K562 (cell line): ENCODE data around the gene MAD1L1. TPM values are rescaled to one million over a fixed set of nuclear protein-coding genes. Genes with fewer than 3 reads are reported as not detected.

Experiments
- ATAC-seq: fragments of 200-7000 bp; cut with Tn5 transposase; 3 replicates; pipeline ENCODE4 v1.9.1; 2020; ENCODE audit warnings: moderate library complexity
- BruUV-seq: library from RNA; stranded (reverse); fragments of 400-500 nt; replicated peaks from 2 replicates; lab custom pipeline; 2021; lab: Mats Ljungman, UMichigan
- CTCF ChIA-PET: fragments of 300-600 bp; formaldehyde crosslinking; extraction: SDS; loops from one replicate; lab custom pipeline; 2021; ENCODE audit warnings: low intra/inter-chr PET ratio; lab: Yijun Ruan, JAX
- POLR2A ChIA-PET: fragments of 300-600, 350-650 bp; sonication (Branson Sonifier 250); formaldehyde crosslinking; extraction: SDS; loops from one replicate; lab custom pipeline; 2021; ENCODE audit warnings: antibody characterized with exemption, inconsistent platforms; lab: Yijun Ruan, JAX
- DNase-seq, 4 experiments: peaks; one replicate each; pipeline versions ENCODE4 v3.0.0 to v3.0.0-alpha.2; 2011 to 2018; ENCODE audit warnings: low spot score in 3 of 4, mixed read lengths in 3 of 4; ENCODE audit errors: extremely low read depth in 1 of 4
- FAIRE-seq: peaks from 2 replicates; lab custom pipeline; 2011; peaks lifted over from hg19 to GRCh38; lab: Jason Lieb, UNC
- H2AFZ ChIP-seq: 2 replicates; pipeline ENCODE4 v1.6.0; 2011; ENCODE audit warnings: low read depth, low read length, control low read depth, inconsistent platforms
- H3K27ac ChIP-seq: fragments of 200-600 bp; 3 replicates; pipeline ENCODE4 v1.8.0; 2011; ENCODE audit warnings: low read depth, mild to moderate bottlenecking, control low read depth, inconsistent platforms, low read length, moderate library complexity, mixed read lengths; ENCODE audit errors: extremely low read depth
- H3K27me3 ChIP-seq, 2 experiments: fragments of 300-600 bp in 1 of 2; 2 replicates in 1 of 2; 3 replicates in 1 of 2; pipeline versions ENCODE4 v1.6.0 to v1.8.0; 2011; ENCODE audit warnings: inconsistent platforms in 2 of 2, low read length in 2 of 2, mild to moderate bottlenecking in 1 of 2, mixed read lengths in 1 of 2, moderate library complexity in 1 of 2; ENCODE audit not compliant: control insufficient read depth in 2 of 2, insufficient read depth in 2 of 2
- H3K36me3 ChIP-seq: fragments of 300-600 bp; 3 replicates; pipeline ENCODE4 v1.8.0; 2011; ENCODE audit warnings: mild to moderate bottlenecking, low read length, inconsistent platforms; ENCODE audit not compliant: control insufficient read depth, insufficient read depth
- H3K4me1 ChIP-seq, 2 experiments: fragments of 200-600 bp in 1 of 2; replicated peaks in 1 of 2; 2 replicates in 1 of 2; 3 replicates in 1 of 2; pipeline versions ENCODE4 v1.5.1 to v1.8.0; 2011; ENCODE audit warnings: inconsistent platforms in 2 of 2, low read length in 2 of 2, mild to moderate bottlenecking in 1 of 2, mixed read lengths in 1 of 2, moderate library complexity in 1 of 2; ENCODE audit not compliant: control insufficient read depth in 2 of 2, insufficient read depth in 2 of 2
- H3K4me2 ChIP-seq: 2 replicates; pipeline ENCODE4 v1.6.1; 2011; ENCODE audit warnings: low read length, control low read depth, inconsistent platforms, mixed read lengths; ENCODE audit not compliant: insufficient read depth
- H3K4me3 ChIP-seq: fragments of 200-600 bp; sonication (generic), shearing (Covaris generic); 2 replicates; pipeline ENCODE4 v1.5.1; 2016; ENCODE audit warnings: control low read depth, inconsistent platforms
- H3K79me2 ChIP-seq: fragments of 200-600 bp; 3 replicates; pipeline ENCODE4 v1.8.0; 2011; ENCODE audit warnings: low read length, inconsistent platforms; ENCODE audit not compliant: control insufficient read depth, insufficient read depth
- H3K9ac ChIP-seq, 2 experiments: 2 replicates each; pipeline versions ENCODE4 v1.6.0 to v1.6.1; 2011; ENCODE audit warnings: low read depth in 2 of 2, low read length in 2 of 2, control low read depth in 1 of 2, inconsistent platforms in 1 of 2, mild to moderate bottlenecking in 1 of 2, mixed read lengths in 1 of 2; ENCODE audit not compliant: insufficient read depth in 1 of 2
- H3K9me1 ChIP-seq: one replicate; pipeline ENCODE4 v1.6.0; 2011; ENCODE audit warnings: inconsistent platforms, mild to moderate bottlenecking, low read length, moderate library complexity; ENCODE audit not compliant: control insufficient read depth, insufficient read depth
- H3K9me3 ChIP-seq: replicated peaks from 2 replicates; pipeline ENCODE4 v1.5.1; 2011; ENCODE audit warnings: low read depth, low read length, inconsistent platforms; ENCODE audit not compliant: control insufficient read depth, insufficient read depth
- H4K20me1 ChIP-seq: replicated peaks from 2 replicates; pipeline ENCODE4 v1.6.1; 2011; ENCODE audit warnings: low read length, inconsistent platforms, mixed read lengths; ENCODE audit not compliant: control insufficient read depth, insufficient read depth
- BRCA1 ChIP-seq, 2 experiments: fragments of 450-650 bp in 1 of 2; sonication (generic) in 1 of 2; formaldehyde crosslinking in 1 of 2; IDR thresholded peaks; 2 replicates each; pipeline versions ENCODE4 v1.5.0 to v1.6.1; 2017 to 2020; ENCODE audit warnings: mild to moderate bottlenecking in 1 of 2, missing genetic modification reagents in 1 of 2
- CEBPG ChIP-seq, 3 experiments: fragments of 200-800 bp in 1 of 3; sonication (Bioruptor generic) in 1 of 3; sonication (generic) in 1 of 3; formaldehyde crosslinking in 1 of 3; IDR thresholded peaks in 2 of 3; conservative IDR thresholded peaks in 1 of 3; 2 replicates each; pipeline versions ENCODE4 v1.6.1 to v1.8.0; 2016 to 2022; ENCODE audit warnings: missing compliant biosample characterization in 2 of 3, missing genetic modification characterization in 2 of 3, mild to moderate bottlenecking in 1 of 3, missing genetic modification reagents in 1 of 3
- CHAMP1 ChIP-seq: fragments of 450-650 bp; IDR thresholded peaks from 2 replicates; pipeline ENCODE4 v1.6.1; 2016; ENCODE audit warnings: mild to moderate bottlenecking
- CREB1 ChIP-seq, 2 experiments: sonication (generic) in 1 of 2; formaldehyde crosslinking in 1 of 2; IDR thresholded peaks; 2 replicates each; pipeline versions ENCODE4 v1.6.1 to v1.8.0; 2012 to 2022; ENCODE audit warnings: inconsistent platforms in 1 of 2, mild to moderate bottlenecking in 1 of 2, missing genetic modification reagents in 1 of 2, moderate library complexity in 1 of 2
- CXXC5 ChIP-seq: fragments of 250-450 bp; sonication (Bioruptor Pico); IDR thresholded peaks from 2 replicates; pipeline ENCODE4 v1.8.0; 2022; ENCODE audit warnings: inconsistent platforms, mild to moderate bottlenecking, moderate library complexity
- HMG20B ChIP-seq: fragments of 250-450 bp; sonication (Bioruptor Pico); IDR thresholded peaks from 2 replicates; pipeline ENCODE4 v1.5.0; 2021; ENCODE audit warnings: mild to moderate bottlenecking
- KDM5B ChIP-seq: fragments of 200-600 bp; sonication (generic); IDR thresholded peaks from 2 replicates; pipeline ENCODE4 v1.6.1; 2012; ENCODE audit warnings: low read depth, mild to moderate bottlenecking, moderate library complexity, low read length, control low read depth, inconsistent platforms; ENCODE audit not compliant: insufficient replicate concordance
- SREBF1 ChIP-seq: fragments of 150-350 bp; IDR thresholded peaks from 2 replicates; pipeline ENCODE4 v1.6.1; 2014; ENCODE audit warnings: antibody characterized with exemption, low read depth, low read length, borderline replicate concordance
- SRSF9 ChIP-seq: fragments of 200-400 bp; formaldehyde crosslinking; IDR thresholded peaks from 2 replicates; pipeline ENCODE4 v1.6.1; 2017; ENCODE audit warnings: low read depth, low read length, borderline replicate concordance
- ZNF3 ChIP-seq: fragments of 250-450 bp; sonication (Bioruptor Pico); IDR thresholded peaks from 2 replicates; pipeline ENCODE4 v1.5.0; 2021; ENCODE audit warnings: mild to moderate bottlenecking, moderate library complexity
- ZNF57 ChIP-seq: fragments of 450-650 bp; formaldehyde crosslinking; IDR thresholded peaks from 2 replicates; pipeline ENCODE4 v1.4.0; 2020; ENCODE audit warnings: mild to moderate bottlenecking, moderate library complexity
- ZNF583 ChIP-seq: fragments of 250-450 bp; sonication (Bioruptor Pico); IDR thresholded peaks from 2 replicates; pipeline ENCODE4 v1.4.0; 2020
- WGBS: fragments of 100-300 bp; shearing (Covaris generic); methylation state at CpG from one replicate; pipeline ENCODE4 v1.1.6; 2016; ENCODE audit warnings: low coverage, mixed read lengths; ENCODE audit not compliant: insufficient coverage; ENCODE audit errors: missing lambda C conversion rate; 5-methylcytosine and 5-hydroxymethylcytosine counted together
- in situ Hi-C: fragments of 300-500 bp; cut with MboI; formaldehyde crosslinking; loops from 4 replicates; pipeline ENCODE4 v1.15.0; 2018; ENCODE audit warnings: inconsistent platforms, mixed read lengths
- intact Hi-C: fragments of 100-400 bp; cut with micrococcal nuclease; formaldehyde crosslinking; loops from 2 replicates; pipeline ENCODE4 v1.14.2; 2022
- polyA plus RNA-seq, 8 experiments: library from polyadenylated mRNA; depleted of rRNA in 4 of 8; stranded (reverse) in 5 of 8; unstranded in 3 of 8; fragments of >200 nt; fragmentation: Nextera tagmentation in 2 of 8; fragmentation: Illumina TruSeq in 1 of 8; extraction: Ambion mirVana in 2 of 8; extraction: Trizol in 1 of 8; gene quantifications; 2 replicates each; pipeline versions ENCODE4 v1.2.1 to v1.2.3, GENCODE V29; 2011 to 2014; ENCODE audit warnings: inconsistent platforms in 1 of 8, missing spikeins in 1 of 8
- total RNA-seq, 7 experiments: library from RNA; depleted of rRNA in 6 of 7; stranded (reverse); fragments of >200 nt in 6 of 7; fragmentation: Illumina TruSeq in 2 of 7; extraction: Trizol in 2 of 7; gene quantifications; 2 replicates each; pipeline versions ENCODE4 v1.2.1 to v1.2.3, GENCODE V29; 2011 to 2021; ENCODE audit warnings: low replicate concordance in 1 of 7

MAD1L1 gene
- total and polyA plus RNA-seq, 9 of the 15 experiments (the other 6 are each of a cell fraction or from before 2014, with no cell fraction given): 1.7 to 89.7 (median 18.0) TPM

GRCh38 chr7:1973321-1974251 lies 259.2 kb downstream of the MAD1L1 start:
- H3K4me1 ChIP-seq: peaks cover 0 to 18% of the 10 kb centered on the region in 2 experiments; a peak in 2 of 5 replicates
- no peaks in the 10 kb centered on the region for H3K79me2 ChIP-seq
- 96% methylated on average over 19 of the region's 33 CpGs for WGBS
- ChIA-PET POLR2A (no interaction called here), CTCF (no interaction called here)
- no peak overlapping the region for H3K4me2 ChIP-seq
- TF ChIP-seq ZNF57 (no peak), SRSF9 (no peak), ZNF583 (CRISPR knock-in tag) (no peak), CEBPG (CRISPR knock-in tag; IDR thresholded peaks at IDR 0.05) (no peak), CEBPG (tag; conservative IDR thresholded peaks at IDR 0.05 in 1 of 2, IDR thresholded peaks at IDR 0.05 in 1 of 2) (no peak), CHAMP1 (no peak), HMG20B (no peak), CXXC5 (no peak), CREB1 (IDR thresholded peaks at IDR 0.05) (no peak), CREB1 (CRISPR knock-in tag; IDR thresholded peaks at IDR 0.05) (no peak), KDM5B (no peak), SREBF1 (no peak), ZNF3 (no peak), BRCA1 (IDR thresholded peaks at IDR 0.05) (no peak), BRCA1 (CRISPR knock-in tag; IDR thresholded peaks at IDR 0.05) (no peak)
- no peak overlapping the region for H3K4me3 ChIP-seq
- no peaks in the 10 kb centered on the region for H4K20me1 ChIP-seq
- DNase-seq (no peak), ATAC-seq (no peak), FAIRE-seq (no peak)
- in situ Hi-C loops (no loop called here), intact Hi-C loops (no loop called here)
- BruUV-seq: no TSS peak
- no peak overlapping the region for H3K27ac ChIP-seq
- H3K9me3 ChIP-seq: no peaks in the 10 kb centered on the region
- H3K9ac ChIP-seq: peak overlapping the region in 1 of 2 experiments; percentile 26; a peak in 1 of 4 replicates
- peaks cover 16% of the 10 kb centered on the region; the same call in 2 of the 3 replicates for H3K36me3 ChIP-seq
- no peaks in the 10 kb centered on the region for H3K9me1 ChIP-seq
- no peak overlapping the region for H2AFZ ChIP-seq
- no peaks in the 10 kb centered on the region for H3K27me3 ChIP-seq
